GM23338 (cell line): Measurements from ENCODE around the gene HSPA12A.
A peak's percentile ranks its signal among the peaks of the same experiment; 100 is the strongest.

Experiments
- CREB1 ChIP-seq: fragments of 250-450 bp; sonication (Bioruptor Pico); IDR thresholded peaks from 2 replicates; pipeline ENCODE4 v1.5.0; 2020; ENCODE audit warnings: low read depth, mild to moderate bottlenecking, moderate library complexity
- EZH2 ChIP-seq: fragments of 200-600 bp; sonication (generic); IDR thresholded peaks from one replicate; pipeline ENCODE4 v1.8.0; 2017; ENCODE audit warnings: antibody characterized with exemption, mild to moderate bottlenecking, low read depth; ENCODE audit not compliant: unreplicated experiment
- EZH2phosphoT487 ChIP-seq: fragments of 200-600 bp; sonication (generic); IDR thresholded peaks from one replicate; pipeline ENCODE4 v1.8.1; 2018; ENCODE audit warnings: antibody characterized with exemption; ENCODE audit not compliant: unreplicated experiment
- JUNB ChIP-seq: IDR thresholded peaks from one replicate; pipeline ENCODE4 v1.6.1; 2016; ENCODE audit warnings: antibody characterized with exemption; ENCODE audit not compliant: unreplicated experiment
- POLR2AphosphoS5 ChIP-seq: IDR thresholded peaks from 2 replicates; pipeline ENCODE4 v1.6.1; 2016; ENCODE audit warnings: antibody characterized with exemption, low read depth
- ZNF114 ChIP-seq: fragments of 250-450 bp; sonication (Bioruptor Pico); IDR thresholded peaks from 2 replicates; pipeline ENCODE4 v1.5.0; 2020; ENCODE audit warnings: mild to moderate bottlenecking, moderate library complexity
- TF ChIP-seq, protein P1 (sequence below), 2 experiments: fragments of 200-600 bp in 1 of 2; sonication (generic) in 1 of 2; conservative IDR thresholded peaks; 2 replicates each; pipeline versions ENCODE4 v1.5.1 to v1.6.1; 2016 to 2017; ENCODE audit warnings: antibody characterized with exemption in 2 of 2, low read depth in 2 of 2, mild to moderate bottlenecking in 2 of 2, moderate library complexity in 1 of 2
- TF ChIP-seq, protein P2 (sequence below): IDR thresholded peaks from one replicate; pipeline ENCODE4 v1.6.1; 2018; ENCODE audit warnings: antibody characterized with exemption; ENCODE audit not compliant: unreplicated experiment

DNA sequence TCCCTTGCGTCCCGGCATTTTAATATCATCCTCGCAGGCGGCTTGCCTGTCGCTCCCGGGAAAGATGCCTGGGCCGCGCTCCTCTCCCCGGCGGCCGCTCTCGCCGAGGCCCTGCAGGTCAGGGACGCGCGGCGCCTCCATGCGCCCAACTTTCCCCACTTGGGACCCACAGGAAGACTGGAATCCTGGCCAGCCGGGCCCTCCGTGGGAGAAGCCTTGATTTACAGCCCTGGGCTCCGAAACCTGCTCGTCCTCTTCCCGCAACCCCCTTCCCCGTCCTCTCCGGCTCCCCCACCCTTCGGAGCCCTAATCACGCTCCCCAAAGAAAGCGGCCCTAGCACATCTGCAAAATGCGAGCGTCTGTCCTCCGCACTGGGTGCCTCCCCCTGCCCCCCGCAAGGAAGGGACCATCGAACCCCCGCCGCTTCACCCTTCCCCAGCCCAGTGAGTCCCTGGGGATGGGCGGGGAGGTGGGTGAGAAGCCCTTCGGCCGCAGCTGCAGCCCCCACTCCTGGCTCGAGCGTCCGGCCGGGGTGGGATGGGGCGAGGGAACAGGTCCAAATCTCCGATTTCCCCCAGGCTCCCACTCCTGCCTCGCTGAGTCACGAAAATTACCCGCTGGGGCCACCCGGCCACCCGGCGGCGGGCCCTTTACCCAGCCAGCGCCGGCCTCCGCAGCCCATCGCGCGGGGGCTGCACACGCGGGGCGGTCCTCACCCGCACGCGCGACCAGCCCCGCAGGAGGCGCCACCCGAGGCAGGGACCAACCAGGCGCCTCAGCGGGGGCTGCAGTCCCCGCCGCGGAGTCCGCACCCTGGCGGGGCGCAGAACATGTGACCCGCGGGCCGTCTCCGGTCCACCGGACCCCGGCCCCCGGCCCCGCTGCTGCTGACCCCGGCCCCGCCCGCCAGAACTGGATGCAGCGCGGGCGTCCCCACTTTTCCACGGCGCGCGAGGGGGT lies 695 bp downstream of the HSPA12A start:
- TF ChIP-seq, protein P1, sequence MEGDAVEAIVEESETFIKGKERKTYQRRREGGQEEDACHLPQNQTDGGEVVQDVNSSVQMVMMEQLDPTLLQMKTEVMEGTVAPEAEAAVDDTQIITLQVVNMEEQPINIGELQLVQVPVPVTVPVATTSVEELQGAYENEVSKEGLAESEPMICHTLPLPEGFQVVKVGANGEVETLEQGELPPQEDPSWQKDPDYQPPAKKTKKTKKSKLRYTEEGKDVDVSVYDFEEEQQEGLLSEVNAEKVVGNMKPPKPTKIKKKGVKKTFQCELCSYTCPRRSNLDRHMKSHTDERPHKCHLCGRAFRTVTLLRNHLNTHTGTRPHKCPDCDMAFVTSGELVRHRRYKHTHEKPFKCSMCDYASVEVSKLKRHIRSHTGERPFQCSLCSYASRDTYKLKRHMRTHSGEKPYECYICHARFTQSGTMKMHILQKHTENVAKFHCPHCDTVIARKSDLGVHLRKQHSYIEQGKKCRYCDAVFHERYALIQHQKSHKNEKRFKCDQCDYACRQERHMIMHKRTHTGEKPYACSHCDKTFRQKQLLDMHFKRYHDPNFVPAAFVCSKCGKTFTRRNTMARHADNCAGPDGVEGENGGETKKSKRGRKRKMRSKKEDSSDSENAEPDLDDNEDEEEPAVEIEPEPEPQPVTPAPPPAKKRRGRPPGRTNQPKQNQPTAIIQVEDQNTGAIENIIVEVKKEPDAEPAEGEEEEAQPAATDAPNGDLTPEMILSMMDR (conservative IDR thresholded peaks at IDR 0.05; ENCODE audit: low read depth in 2 of 2) = no peak
- TF ChIP-seq EZH2 = peak; percentile 83
- TF ChIP-seq POLR2AphosphoS5 = no peak
- TF ChIP-seq EZH2phosphoT487 = no peak
- no peak for TF ChIP-seq CREB1 (CRISPR knock-in tag)
- no peak for TF ChIP-seq JUNB
- TF ChIP-seq, protein P2, sequence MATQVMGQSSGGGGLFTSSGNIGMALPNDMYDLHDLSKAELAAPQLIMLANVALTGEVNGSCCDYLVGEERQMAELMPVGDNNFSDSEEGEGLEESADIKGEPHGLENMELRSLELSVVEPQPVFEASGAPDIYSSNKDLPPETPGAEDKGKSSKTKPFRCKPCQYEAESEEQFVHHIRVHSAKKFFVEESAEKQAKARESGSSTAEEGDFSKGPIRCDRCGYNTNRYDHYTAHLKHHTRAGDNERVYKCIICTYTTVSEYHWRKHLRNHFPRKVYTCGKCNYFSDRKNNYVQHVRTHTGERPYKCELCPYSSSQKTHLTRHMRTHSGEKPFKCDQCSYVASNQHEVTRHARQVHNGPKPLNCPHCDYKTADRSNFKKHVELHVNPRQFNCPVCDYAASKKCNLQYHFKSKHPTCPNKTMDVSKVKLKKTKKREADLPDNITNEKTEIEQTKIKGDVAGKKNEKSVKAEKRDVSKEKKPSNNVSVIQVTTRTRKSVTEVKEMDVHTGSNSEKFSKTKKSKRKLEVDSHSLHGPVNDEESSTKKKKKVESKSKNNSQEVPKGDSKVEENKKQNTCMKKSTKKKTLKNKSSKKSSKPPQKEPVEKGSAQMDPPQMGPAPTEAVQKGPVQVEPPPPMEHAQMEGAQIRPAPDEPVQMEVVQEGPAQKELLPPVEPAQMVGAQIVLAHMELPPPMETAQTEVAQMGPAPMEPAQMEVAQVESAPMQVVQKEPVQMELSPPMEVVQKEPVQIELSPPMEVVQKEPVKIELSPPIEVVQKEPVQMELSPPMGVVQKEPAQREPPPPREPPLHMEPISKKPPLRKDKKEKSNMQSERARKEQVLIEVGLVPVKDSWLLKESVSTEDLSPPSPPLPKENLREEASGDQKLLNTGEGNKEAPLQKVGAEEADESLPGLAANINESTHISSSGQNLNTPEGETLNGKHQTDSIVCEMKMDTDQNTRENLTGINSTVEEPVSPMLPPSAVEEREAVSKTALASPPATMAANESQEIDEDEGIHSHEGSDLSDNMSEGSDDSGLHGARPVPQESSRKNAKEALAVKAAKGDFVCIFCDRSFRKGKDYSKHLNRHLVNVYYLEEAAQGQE = no peak
- TF ChIP-seq ZNF114 (CRISPR knock-in tag) = no peak
